Measurements from ENCODE around the gene TMEM254.
A peak's percentile ranks its signal among the peaks of the same experiment; 100 is the strongest.

TMEM254 gene

DNA sequence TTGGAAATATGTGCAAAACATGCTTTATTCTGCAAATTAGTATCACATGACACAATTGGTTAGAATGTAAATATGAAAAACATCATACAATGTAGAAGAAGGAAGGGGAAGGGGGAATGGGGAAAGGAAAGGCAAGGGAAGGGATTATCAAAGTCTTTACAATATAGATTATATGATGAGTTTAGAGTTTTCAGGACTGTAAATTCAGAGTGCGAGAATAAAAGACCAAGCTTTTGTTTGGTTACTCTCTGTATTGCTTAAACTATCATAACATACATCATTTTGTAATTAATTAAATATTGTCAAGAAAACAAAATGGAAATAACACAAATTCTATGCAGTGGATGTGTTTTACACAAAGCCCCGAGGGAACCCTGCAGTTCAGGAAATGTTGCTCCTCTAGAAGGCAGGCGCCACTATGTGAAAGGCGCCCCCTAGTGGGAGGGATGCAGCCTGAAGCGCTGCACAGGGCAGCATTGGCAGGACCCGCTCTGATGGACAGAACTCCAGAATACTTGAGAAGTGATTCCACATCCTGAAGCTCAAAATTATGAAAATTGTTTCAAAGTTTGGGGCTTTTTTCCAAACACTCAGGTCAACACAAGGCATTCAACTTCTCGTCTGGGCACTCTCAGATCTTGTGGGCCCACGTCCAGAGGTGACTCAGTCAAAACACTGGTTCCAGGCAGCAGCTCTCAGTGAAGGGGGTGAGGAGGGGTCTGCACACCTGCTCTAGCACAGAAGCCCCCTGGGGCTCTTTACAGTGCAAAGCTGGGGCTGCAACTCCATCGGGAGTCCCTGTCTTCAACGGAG is 31.6 kb upstream of the TMEM254 start:
- peak; percentile 69 for DNase-seq (ENCODE audit: low read depth)
- peak; percentile 91 for TF ChIP-seq CTCF (IDR thresholded peaks at IDR 0.05; ENCODE audit: insufficient read depth, low read depth, low read length, missing control alignments)

GRCh38 chr10:80050752-80051151 is 27.7 kb upstream of the TMEM254 start:
- H3K4me3 ChIP-seq (ENCODE audit: low read depth, low read length): no peak overlapping the region
- no peak for TF ChIP-seq CTCF (IDR thresholded peaks at IDR 0.05; ENCODE audit: insufficient read depth, low read depth, low read length, missing control alignments)
- no peak for DNase-seq (ENCODE audit: low read depth)

More for the DNA sequence above, 31.6 kb upstream of the TMEM254 start:
- no peak overlapping the region for H3K4me3 ChIP-seq (ENCODE audit: low read depth, low read length)

- H3K4me3 ChIP-seq (ENCODE audit: low read depth, low read length): no peak overlapping the region
- no peak for DNase-seq (ENCODE audit: low read depth)
- no peak for TF ChIP-seq CTCF (IDR thresholded peaks at IDR 0.05; ENCODE audit: insufficient read depth, low read depth, low read length, missing control alignments)
Observed at GRCh38 chr10:80051993-80052392, 26.5 kb upstream of the TMEM254 start.

DNA sequence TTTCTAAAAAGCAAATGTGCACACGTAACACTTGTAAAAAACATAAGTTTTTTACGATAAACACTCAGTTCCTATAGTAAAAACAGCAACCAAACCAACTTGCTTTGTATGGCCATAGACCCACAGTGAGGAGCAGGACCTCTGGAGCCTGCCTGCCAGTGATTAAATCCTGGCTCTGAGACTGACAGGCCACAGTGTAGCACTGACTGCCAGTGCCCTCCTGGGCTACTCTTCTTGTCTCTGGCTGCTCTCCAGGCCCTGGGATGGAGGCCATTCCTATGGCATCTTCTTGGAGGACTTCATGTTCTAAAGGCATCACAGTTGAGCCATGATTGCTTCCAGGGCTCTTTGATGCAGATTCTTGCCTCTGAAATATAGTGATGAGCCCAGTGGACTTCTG is 22.7 kb upstream of the TMEM254 start:
- TF ChIP-seq CTCF (IDR thresholded peaks at IDR 0.05; ENCODE audit: insufficient read depth, low read depth, low read length, missing control alignments): no peak
- no peak for DNase-seq (ENCODE audit: low read depth)
- no peak overlapping the region for H3K4me3 ChIP-seq (ENCODE audit: low read depth, low read length)

DNA sequence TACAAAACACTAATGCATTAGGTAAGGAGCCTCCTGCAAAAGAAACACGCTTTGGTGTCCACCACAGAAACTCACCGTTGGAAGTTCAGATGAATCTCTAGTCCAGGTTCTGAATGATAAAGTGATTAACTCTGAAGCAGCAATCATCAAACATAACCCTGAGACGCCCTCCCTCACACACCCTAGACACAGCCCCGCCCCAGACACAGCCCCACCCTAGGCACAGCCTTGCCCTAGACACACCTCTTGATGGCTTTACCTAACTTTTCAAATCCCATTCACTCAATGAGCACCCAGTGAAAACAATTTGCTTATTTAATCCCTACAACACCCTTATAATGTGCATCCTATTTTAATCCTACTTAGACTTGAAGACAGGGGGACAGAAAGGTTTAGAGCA is 21.3 kb upstream of the TMEM254 start:
- DNase-seq (ENCODE audit: low read depth): no peak
- TF ChIP-seq CTCF (IDR thresholded peaks at IDR 0.05; ENCODE audit: insufficient read depth, low read depth, low read length, missing control alignments): no peak
- no peak overlapping the region for H3K4me3 ChIP-seq (ENCODE audit: low read depth, low read length)

GRCh38 chr10:80064120-80064886 is 14.2 kb upstream of the TMEM254 start:
- no peak for TF ChIP-seq CTCF (IDR thresholded peaks at IDR 0.05; ENCODE audit: insufficient read depth, low read depth, low read length, missing control alignments)
- no peak for DNase-seq (ENCODE audit: low read depth)
- H3K4me3 ChIP-seq (ENCODE audit: low read depth, low read length): no peak overlapping the region

Data from GM12865 (cell line).